ENCODE results near the gene ACKR3. TPM values are rescaled to one million over a fixed set of nuclear protein-coding genes. Genes with fewer than 3 reads are reported as not detected.

ACKR3 gene
- total and polyA plus RNA-seq, 2 experiments from 2014 or later: 1.0 to 3.0 TPM

- Mint-ChIP-seq H3K4me3 (no peak overlapping the region), H3K27me3 (ENCODE audit: insufficient read depth, low read depth, poor library complexity) (peaks cover 16% of the 10 kb centered on the region), H3K36me3 (ENCODE audit: low read depth) (no peaks in the 10 kb centered on the region), H3K4me1 (peaks cover 58% of the 10 kb centered on the region), H3K27ac (no peak overlapping the region), H3K9me3 (no peaks in the 10 kb centered on the region; the same call in 2 of the 3 replicates)
- Histone ChIP-seq H3K4me3 (no peak overlapping the region), H2AFZ (no peak overlapping the region), H3K36me3 (ENCODE audit: insufficient read depth) (no peaks in the 10 kb centered on the region), H3K4me1 (ENCODE audit: insufficient read depth) (peaks cover 39% of the 10 kb centered on the region), H3K79me2 (replicated peaks; ENCODE audit: insufficient read depth) (no peaks in the 10 kb centered on the region), H3K9me2 (ENCODE audit: insufficient read depth) (no peaks in the 10 kb centered on the region), H3K4me2 (no peak overlapping the region), H3K27me3 (ENCODE audit: insufficient read depth) (peaks cover 11% of the 10 kb centered on the region), H3F3A (replicated peaks; ENCODE audit: low read depth) (peaks cover 5% of the 10 kb centered on the region; the same call in 1 of the 2 replicates), H3K27ac (ENCODE audit: low read depth) (no peak overlapping the region), H4K20me1 (replicated peaks; ENCODE audit: insufficient read depth) (no peaks in the 10 kb centered on the region)
- TF ChIP-seq CREB1 (CRISPR knock-in tag; IDR thresholded peaks at IDR 0.05; ENCODE audit: low read depth) (no peak), JUNB (IDR thresholded peaks at IDR 0.05; ENCODE audit: unreplicated experiment) (no peak), REST (IDR thresholded peaks at IDR 0.05; ENCODE audit: unreplicated experiment) (no peak), ETS1 (IDR thresholded peaks at IDR 0.05) (no peak)
- DNase-seq (ENCODE audit: low spot score): no peak
- no peak for ATAC-seq
These were observed 3.7 kb downstream of the ACKR3 start for GRCh38 chr2:236573066-236573929.

GRCh38 chr2:236574000-236574399, 4.4 kb downstream of the ACKR3 start:
- H3K9me3 Mint-ChIP-seq: no peaks in the 10 kb centered on the region; the same call in 2 of the 3 replicates
- H3K9me2 ChIP-seq (ENCODE audit: insufficient read depth): no peaks in the 10 kb centered on the region
- DNase-seq (ENCODE audit: low spot score): no peak
- peaks cover 5% of the 10 kb centered on the region; the same call in 1 of the 2 replicates for H3F3A ChIP-seq (replicated peaks; ENCODE audit: low read depth)
- H3K79me2 ChIP-seq (replicated peaks; ENCODE audit: insufficient read depth): no peaks in the 10 kb centered on the region
- H3K27me3 ChIP-seq (ENCODE audit: insufficient read depth): peaks cover 4% of the 10 kb centered on the region
- ATAC-seq: no peak
- peaks cover 33% of the 10 kb centered on the region for H3K4me1 ChIP-seq (ENCODE audit: insufficient read depth)
- H3K4me3 Mint-ChIP-seq: no peak overlapping the region
- no peak overlapping the region for H3K4me3 ChIP-seq
- peaks cover 59% of the 10 kb centered on the region for H3K4me1 Mint-ChIP-seq
- no peaks in the 10 kb centered on the region for H3K36me3 Mint-ChIP-seq (ENCODE audit: low read depth)
- H4K20me1 ChIP-seq (replicated peaks; ENCODE audit: insufficient read depth): no peaks in the 10 kb centered on the region
- H3K27ac ChIP-seq (ENCODE audit: low read depth): no peak overlapping the region
- H3K27ac Mint-ChIP-seq: no peak overlapping the region
- no peak overlapping the region for H3K4me2 ChIP-seq
- TF ChIP-seq ZNF114 (CRISPR knock-in tag; IDR thresholded peaks at IDR 0.05) (no peak), NANOG (IDR thresholded peaks at IDR 0.05; ENCODE audit: borderline replicate concordance) (no peak)
- H3K36me3 ChIP-seq (ENCODE audit: insufficient read depth): no peaks in the 10 kb centered on the region
- peaks cover 9% of the 10 kb centered on the region for H3K27me3 Mint-ChIP-seq (ENCODE audit: insufficient read depth, low read depth, poor library complexity)
- no peak overlapping the region for H2AFZ ChIP-seq

Data from GM23338 (cell line).